ENCODE measurements around the gene MORC1.

The MORC1 gene

GRCh38 chr3:109117939-109118338 is at the start of gene MORC1:
Gene MORC1 (minus strand): TSS chr3:109118134. CDS start chr3:109118059, 75 bp downstream.
- no peak within 1 kb of the TSS for H2AFZ ChIP-seq (ENCODE audit: low read depth, low read length)
- H3K27me3 ChIP-seq (ENCODE audit: low read depth, low read length): no peaks in the 10 kb centered on the region
- no peak for TF ChIP-seq CTCF (IDR thresholded peaks at IDR 0.05; ENCODE audit: low read depth, low read length)
- no peak for TF ChIP-seq EZH2phosphoT487 (IDR thresholded peaks at IDR 0.05; ENCODE audit: low read depth)
- H3K4me3 ChIP-seq (ENCODE audit: low read length): no peak within 1 kb of the TSS
- H3K9me3 ChIP-seq (ENCODE audit: insufficient read depth, low read length): no peaks in the 10 kb centered on the region
- H3K9ac ChIP-seq (ENCODE audit: low read length): no peak within 1 kb of the TSS
- H3K4me1 ChIP-seq (ENCODE audit: low read length): peaks cover 7% of the 10 kb centered on the region
- H4K20me1 ChIP-seq (ENCODE audit: insufficient read depth, low read length): no peaks in the 10 kb centered on the region
- H3K79me2 ChIP-seq (ENCODE audit: low read length): no peaks in the 10 kb centered on the region
- no peak within 1 kb of the TSS for H3K4me2 ChIP-seq (ENCODE audit: low read length)
- no peak within 1 kb of the TSS for H3K27ac ChIP-seq (ENCODE audit: low read length)
- no peaks in the 10 kb centered on the region for H3K36me3 ChIP-seq (replicated peaks; ENCODE audit: low read depth, low read length)

- Histone ChIP-seq H3K27ac (ENCODE audit: low read length) (no peak overlapping the region), H3K4me1 (ENCODE audit: low read length) (no peaks in the 10 kb centered on the region), H3K27me3 (ENCODE audit: low read depth, low read length) (no peaks in the 10 kb centered on the region), H2AFZ (ENCODE audit: low read depth, low read length) (no peak overlapping the region), H3K4me2 (ENCODE audit: low read length) (no peak overlapping the region), H3K36me3 (replicated peaks; ENCODE audit: low read depth, low read length) (no peaks in the 10 kb centered on the region), H3K4me3 (ENCODE audit: low read length) (no peak overlapping the region), H3K9me3 (ENCODE audit: insufficient read depth, low read length) (no peaks in the 10 kb centered on the region), H3K9ac (ENCODE audit: low read length) (no peak overlapping the region), H3K79me2 (ENCODE audit: low read length) (no peaks in the 10 kb centered on the region), H4K20me1 (ENCODE audit: insufficient read depth, low read length) (no peaks in the 10 kb centered on the region)
- TF ChIP-seq EZH2phosphoT487 (IDR thresholded peaks at IDR 0.05; ENCODE audit: low read depth): no peak
- no peak for TF ChIP-seq CTCF (IDR thresholded peaks at IDR 0.05; ENCODE audit: low read depth, low read length)
These were observed 48.0 kb upstream of the MORC1 start for GRCh38 chr3:109165905-109166304.

GRCh38 chr3:109161487-109162123 is 43.7 kb upstream of the MORC1 start:
- Histone ChIP-seq H3K27me3 (ENCODE audit: low read depth, low read length) (no peaks in the 10 kb centered on the region), H3K27ac (ENCODE audit: low read length) (no peak overlapping the region), H3K4me3 (ENCODE audit: low read length) (no peak overlapping the region), H3K79me2 (ENCODE audit: low read length) (no peaks in the 10 kb centered on the region), H3K4me1 (ENCODE audit: low read length) (no peaks in the 10 kb centered on the region), H3K4me2 (ENCODE audit: low read length) (no peak overlapping the region), H2AFZ (ENCODE audit: low read depth, low read length) (no peak overlapping the region), H4K20me1 (ENCODE audit: insufficient read depth, low read length) (no peaks in the 10 kb centered on the region), H3K9me3 (ENCODE audit: insufficient read depth, low read length) (no peaks in the 10 kb centered on the region), H3K36me3 (replicated peaks; ENCODE audit: low read depth, low read length) (no peaks in the 10 kb centered on the region), H3K9ac (ENCODE audit: low read length) (no peak overlapping the region)
- no peak for TF ChIP-seq CTCF (IDR thresholded peaks at IDR 0.05; ENCODE audit: low read depth, low read length)
- no peak for TF ChIP-seq EZH2phosphoT487 (IDR thresholded peaks at IDR 0.05; ENCODE audit: low read depth)

GRCh38 chr3:109155828-109156227 is 37.9 kb upstream of the MORC1 start:
- H3K4me3 ChIP-seq (ENCODE audit: low read length): no peak overlapping the region
- H3K9me3 ChIP-seq (ENCODE audit: insufficient read depth, low read length): no peaks in the 10 kb centered on the region
- H3K4me2 ChIP-seq (ENCODE audit: low read length): no peak overlapping the region
- H3K36me3 ChIP-seq (replicated peaks; ENCODE audit: low read depth, low read length): no peaks in the 10 kb centered on the region
- no peak overlapping the region for H3K27ac ChIP-seq (ENCODE audit: low read length)
- H3K79me2 ChIP-seq (ENCODE audit: low read length): no peaks in the 10 kb centered on the region
- no peaks in the 10 kb centered on the region for H3K4me1 ChIP-seq (ENCODE audit: low read length)
- H4K20me1 ChIP-seq (ENCODE audit: insufficient read depth, low read length): no peaks in the 10 kb centered on the region
- no peaks in the 10 kb centered on the region for H3K27me3 ChIP-seq (ENCODE audit: low read depth, low read length)
- H3K9ac ChIP-seq (ENCODE audit: low read length): no peak overlapping the region
- TF ChIP-seq CTCF (IDR thresholded peaks at IDR 0.05; ENCODE audit: low read depth, low read length) (no peak), EZH2phosphoT487 (IDR thresholded peaks at IDR 0.05; ENCODE audit: low read depth) (no peak)
- no peak overlapping the region for H2AFZ ChIP-seq (ENCODE audit: low read depth, low read length)

Measured in OCI-LY3 (cell line).